ENCODE data around the gene ZBTB7C. TPM values are rescaled to one million over a fixed set of nuclear protein-coding genes. Genes with fewer than 3 reads are reported as not detected.

The ZBTB7C gene
- total RNA-seq, 1 experiment from 2014 or later, result 0.35 TPM

DNA sequence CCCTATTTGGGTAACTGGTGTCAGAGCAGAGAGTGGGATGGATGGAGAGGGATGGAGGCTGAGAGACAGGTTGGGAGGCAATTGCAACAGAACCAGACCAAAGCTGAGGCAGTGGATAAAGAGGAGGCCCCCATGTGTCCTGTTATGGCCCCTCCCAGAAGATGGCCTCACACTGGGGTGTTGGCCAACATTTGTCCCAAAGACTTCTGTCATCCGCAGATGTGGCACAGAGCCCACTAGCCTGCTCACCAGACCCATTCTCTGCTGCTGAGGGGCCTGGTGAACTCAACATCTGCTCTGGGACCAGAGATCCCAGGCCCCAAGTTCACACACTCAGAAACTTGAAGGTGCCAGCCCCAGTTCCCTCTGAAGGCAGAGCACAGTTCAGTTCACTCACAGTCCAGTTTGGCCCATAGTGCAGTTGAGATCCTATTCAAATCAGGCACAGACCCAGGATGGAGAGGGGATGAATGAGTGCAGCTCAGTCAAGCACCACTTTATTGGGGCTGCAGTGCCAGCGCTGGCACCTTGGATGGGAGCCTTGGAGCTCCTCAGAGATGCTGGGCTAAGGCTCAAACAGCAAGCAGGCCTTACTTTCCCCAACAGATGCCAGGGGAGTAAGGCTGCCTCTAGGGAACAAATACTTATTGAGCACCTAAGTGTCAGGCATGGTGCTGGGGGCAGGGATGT lies 189.2 kb downstream of the ZBTB7C start:
- no peak for DNase-seq (ENCODE audit: extremely low read depth, low read depth)

- no peak for DNase-seq (ENCODE audit: extremely low read depth, low read depth)
Observed at GRCh38 chr18:48219037-48219809, 190.0 kb downstream of the ZBTB7C start.

DNA sequence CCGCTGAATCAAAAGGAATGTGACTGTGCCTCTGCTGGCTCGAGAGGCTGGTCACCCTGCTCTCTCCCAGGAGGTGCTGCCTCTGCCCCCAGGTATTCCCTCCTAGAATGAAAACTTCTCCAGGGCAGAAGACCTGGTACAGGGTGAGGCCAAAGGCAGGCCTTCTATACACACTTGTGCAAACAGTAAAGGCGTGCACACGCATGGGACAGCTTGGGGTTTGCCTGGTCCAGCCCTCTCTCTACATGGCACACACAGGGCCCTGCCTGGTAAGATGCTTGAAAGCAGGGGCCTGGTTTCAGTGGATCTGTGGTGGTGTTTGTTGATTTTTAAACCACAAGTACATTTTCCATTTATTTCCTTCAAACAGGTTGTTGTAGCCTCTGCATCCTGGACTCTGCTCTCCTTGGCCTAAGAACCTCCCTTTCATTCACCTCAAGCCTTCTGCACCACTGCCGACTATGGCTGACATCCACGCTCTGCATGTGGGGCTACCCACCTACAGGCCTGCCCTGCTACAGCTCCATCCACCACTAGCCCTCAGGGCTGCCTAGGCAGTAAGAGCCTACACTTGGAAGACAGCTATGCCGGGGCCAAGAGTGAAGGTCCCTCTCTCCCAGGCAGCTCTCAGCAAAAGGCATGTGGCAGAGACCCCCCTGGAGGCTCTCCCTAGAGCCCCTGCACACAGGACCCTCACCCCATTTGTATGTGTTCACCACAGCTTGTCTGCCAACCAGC lies 190.7 kb downstream of the ZBTB7C start:
- DNase-seq (ENCODE audit: extremely low read depth, low read depth), result no peak

DNA sequence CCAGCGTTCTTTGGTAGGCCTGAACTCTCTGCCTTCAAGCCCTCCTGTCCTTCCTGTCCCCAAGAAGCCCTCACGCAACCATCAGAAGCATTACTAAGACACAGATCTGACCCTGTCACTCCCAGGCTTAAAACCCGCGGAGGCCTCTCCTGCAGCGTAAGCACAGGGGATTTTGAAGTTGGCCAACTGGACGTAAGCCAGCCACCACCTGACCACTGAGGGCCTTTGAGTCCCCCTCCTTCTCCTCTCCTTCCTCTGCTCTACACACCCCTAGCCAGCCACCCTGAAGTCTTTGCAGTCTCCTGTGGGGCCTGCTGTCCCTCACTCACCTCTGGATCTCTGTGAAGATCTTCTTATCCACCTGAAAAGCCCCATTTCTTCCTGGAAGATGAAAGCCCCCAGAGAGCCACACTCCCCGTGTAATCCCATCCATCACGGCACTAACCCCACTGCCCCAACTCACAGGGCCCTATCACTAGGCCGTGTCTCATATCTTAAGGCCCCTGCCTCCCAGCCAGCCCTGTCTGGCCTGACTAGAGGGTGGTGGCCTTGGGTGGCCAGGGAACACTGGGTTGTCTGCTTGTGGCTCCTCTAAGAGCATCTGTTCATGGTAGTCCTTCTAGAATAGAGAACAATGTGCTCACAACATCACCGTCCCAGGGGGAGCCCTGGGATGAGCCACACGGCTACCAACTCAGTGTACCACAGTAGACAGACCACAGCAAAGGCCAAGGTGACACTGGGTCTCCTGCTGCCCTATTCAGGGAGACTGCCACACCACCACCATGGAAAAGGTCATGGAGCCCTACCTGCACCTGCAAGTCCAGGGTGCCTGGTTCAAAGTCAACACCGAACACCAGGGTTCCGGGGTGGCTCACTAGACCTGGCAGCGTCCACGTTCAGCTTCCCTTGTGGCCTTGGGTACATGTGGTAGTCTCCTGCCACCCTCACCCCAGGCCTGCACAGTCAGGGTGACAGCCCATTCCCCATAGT lies 191.6 kb downstream of the ZBTB7C start:
- DNase-seq (ENCODE audit: extremely low read depth, low read depth), result no peak

DNA sequence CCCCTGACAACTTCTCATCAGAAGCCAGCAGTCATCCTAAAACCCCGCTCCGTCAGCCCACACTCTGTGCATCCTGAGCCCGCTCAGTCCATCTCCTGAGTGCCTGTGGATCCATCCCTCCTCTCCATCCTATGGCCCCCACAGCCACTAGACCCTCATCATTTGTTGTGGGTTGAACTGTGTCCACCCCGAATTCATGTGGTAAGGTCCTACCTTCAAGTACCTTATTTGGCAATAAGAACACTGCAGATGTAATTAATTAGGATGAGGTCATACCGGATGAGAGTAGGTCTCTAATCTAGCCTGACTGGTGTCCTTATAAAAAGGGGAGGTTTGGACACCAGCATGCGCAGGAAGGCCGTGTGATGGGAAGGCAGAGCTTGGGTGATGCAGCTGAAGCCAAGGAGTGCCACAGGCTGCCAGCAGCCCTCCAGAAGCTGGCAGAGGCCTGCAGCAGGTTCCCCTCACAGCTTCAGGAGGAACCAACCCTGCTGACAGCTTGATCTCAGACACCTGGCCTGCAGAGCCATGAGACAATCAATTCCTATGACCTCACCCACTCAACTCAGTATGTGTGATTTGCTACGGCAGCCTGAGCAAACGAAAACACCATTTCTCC lies 192.4 kb downstream of the ZBTB7C start:
- DNase-seq (ENCODE audit: extremely low read depth, low read depth), result no peak

DNA sequence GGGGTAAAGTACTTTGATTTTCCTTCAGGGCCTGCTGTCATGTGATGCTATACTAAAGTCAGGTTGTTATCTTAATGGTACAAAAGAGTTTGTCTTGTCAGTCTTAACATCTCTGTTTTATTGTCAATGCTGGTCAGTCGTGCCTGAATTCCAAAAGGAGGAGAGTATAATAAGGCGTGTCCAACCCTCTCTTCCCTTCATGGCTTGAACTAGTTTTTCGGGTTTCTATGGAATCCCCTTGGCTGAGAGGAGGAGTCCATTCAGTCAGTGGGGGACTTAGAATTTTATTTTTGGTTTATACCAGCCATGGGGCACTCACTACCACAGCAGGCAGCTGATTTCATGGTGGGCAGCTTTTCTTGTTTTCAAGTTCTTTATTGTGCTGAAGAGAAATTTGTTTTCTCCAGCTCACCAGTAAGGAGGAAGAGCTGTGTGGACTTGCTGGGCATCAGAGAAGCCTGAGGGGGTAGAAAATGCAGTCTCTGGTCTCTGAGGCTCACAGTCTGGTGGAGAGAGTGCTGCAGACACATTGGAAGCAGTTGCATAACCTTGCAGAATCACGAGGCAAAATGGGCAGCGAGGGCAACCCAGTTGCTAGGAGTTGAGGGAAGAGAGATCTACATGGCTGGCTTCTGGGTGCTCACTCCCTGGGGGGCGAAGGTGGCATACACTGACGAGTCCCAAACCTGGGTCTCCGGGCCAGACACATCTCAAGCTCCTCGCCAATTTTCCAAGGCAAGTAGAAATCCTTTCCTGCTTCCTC lies 193.1 kb downstream of the ZBTB7C start:
- DNase-seq (ENCODE audit: extremely low read depth, low read depth), result no peak

- DNase-seq (ENCODE audit: extremely low read depth, low read depth), result no peak
Observed at GRCh38 chr18:48213791-48214190, 195.4 kb downstream of the ZBTB7C start.

GRCh38 chr18:48208432-48209140 lies 200.6 kb downstream of the ZBTB7C start:
- DNase-seq (ENCODE audit: extremely low read depth, low read depth), result no peak

- no peak for DNase-seq (ENCODE audit: extremely low read depth, low read depth)
Observed at GRCh38 chr18:48207733-48208132, 201.4 kb downstream of the ZBTB7C start.

GRCh38 chr18:48206887-48207286 lies 202.3 kb downstream of the ZBTB7C start:
- no peak for DNase-seq (ENCODE audit: extremely low read depth, low read depth)

GRCh38 chr18:48203961-48204666 lies 205.1 kb downstream of the ZBTB7C start:
- DNase-seq (ENCODE audit: extremely low read depth, low read depth), result no peak

DNA sequence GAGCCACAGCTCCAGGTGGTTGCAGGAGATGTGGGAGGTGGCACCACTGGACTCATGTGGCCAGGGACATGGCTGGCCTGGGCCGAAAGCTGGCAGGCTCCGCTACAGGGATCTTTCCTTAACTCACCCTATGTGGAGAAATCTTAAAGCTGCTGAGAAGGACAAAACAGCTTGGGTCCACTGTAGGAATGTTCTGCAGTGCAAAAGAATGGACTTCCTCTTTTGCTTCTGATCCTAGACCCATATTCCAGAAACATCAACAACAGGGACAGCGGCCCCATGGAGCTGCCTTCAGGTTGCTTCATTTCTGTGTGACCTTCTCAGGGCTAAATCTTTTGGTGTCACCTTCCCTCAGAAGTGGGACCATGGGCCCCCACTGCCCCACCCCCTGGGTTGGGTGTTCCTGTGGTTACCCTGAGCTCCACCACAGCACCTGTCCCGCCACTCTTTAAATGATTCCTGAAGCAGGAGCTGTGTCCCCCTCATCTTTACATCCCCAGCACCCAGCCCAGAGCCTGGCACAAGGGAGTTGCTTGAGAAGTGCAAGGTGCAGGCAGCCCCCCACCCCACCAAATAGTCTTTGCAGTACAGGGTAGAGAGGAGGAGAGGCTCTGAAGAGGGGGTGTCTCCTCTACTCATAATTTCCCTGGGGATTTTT lies 205.8 kb downstream of the ZBTB7C start:
- DNase-seq (ENCODE audit: extremely low read depth, low read depth), result no peak

DNA sequence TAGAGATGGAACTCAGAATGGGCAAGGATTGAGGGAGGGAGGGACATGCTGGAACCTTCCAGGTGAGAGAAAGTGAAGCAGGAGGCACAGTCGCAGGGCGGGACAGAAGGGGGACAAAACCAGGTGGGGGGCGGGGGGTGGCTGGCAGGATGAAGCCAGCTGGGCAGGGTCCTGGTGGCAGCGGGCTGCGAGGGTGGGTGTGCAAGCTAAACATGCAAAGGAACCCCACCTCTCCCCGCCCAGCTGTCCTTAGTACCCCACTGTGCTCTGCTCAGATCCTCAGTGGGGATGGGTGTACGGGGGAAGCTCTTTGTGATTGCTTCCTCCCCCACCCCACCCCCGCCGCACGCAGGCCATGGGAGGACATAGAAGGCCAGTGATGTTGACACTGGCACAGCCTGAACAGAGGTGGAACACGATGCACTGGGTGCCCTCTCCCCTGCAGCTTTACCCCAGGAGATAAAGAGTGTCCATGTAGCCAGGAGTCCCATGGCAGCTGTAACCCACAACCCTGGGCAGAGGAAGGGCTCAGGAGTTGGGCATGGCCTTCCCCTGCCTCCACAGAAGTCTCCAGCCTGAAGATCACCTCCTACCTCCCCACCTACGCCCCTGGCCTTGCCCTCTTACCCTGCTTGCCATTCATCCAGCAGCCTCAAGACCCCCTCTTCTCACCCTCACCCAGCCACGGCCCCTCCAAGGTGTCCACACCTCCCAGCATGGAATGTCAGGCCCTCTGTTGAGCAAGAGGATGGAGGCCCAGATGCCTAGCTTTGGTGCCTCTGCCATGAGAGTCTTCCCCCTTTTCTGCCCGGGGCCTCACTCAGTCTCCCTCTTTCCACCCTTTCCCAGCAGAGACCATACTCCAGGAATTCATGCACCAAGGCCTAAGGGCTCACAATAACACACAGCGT lies 206.6 kb downstream of the ZBTB7C start:
- no peak for DNase-seq (ENCODE audit: extremely low read depth, low read depth)

DNA sequence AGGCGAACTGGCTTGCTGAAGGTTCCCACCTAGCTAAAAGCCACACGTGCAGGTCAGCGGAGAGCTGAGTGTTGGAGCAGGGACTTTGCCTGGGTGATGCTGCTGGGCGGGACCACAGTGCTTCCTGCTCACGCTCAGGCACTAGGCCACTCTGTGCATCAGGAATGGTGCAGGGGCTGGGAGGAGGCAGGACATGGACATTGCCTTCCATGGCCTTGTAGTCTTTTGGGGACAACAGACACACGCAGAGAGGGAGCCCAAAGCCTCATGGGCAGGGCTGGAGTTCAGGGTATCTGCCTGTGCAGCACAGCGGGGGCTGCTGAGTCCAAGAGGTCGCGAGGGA lies 207.2 kb downstream of the ZBTB7C start:
- no peak for DNase-seq (ENCODE audit: extremely low read depth, low read depth)

- DNase-seq (ENCODE audit: extremely low read depth, low read depth), result no peak
Observed at GRCh38 chr18:48201337-48202005, 207.7 kb downstream of the ZBTB7C start.

Measured in NCI-H460 (cell line).